GM20431 (cell line): ENCODE data around the gene EXOC4.

ENCODE experiments used
- in situ Hi-C: fragments of 300-500 bp; cut with MseI, MboI; formaldehyde crosslinking; loops from one replicate; pipeline ENCODE4 v1.15.0; 2020; ENCODE audit warnings: low sequenced_read_pairs; ENCODE audit not compliant: unreplicated experiment

Gene EXOC4

DNA sequence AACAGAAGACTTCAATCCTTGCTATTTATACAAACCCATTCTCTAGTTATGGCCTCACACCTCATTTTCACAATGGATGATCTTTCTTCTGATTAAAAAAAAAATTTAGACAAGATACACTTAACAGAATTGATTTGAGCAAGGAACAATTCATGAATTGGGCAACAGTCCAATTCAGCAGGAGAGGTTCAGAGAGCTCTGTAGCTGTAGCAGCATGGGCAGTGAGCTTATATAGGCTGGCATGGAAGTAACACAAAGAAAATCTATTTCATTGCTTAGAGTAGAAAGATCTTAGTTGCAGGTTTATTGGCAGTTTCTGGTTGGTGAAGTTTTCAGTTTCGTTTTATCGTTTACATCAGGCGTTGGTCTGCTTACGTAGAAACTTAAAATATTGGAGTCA is 851.3 kb downstream of the EXOC4 start:
- in situ Hi-C loops, result no loop called here

GRCh38 chr7:134105841-134106240 is 853.0 kb downstream of the EXOC4 start:
- in situ Hi-C loops, result no loop called here

DNA sequence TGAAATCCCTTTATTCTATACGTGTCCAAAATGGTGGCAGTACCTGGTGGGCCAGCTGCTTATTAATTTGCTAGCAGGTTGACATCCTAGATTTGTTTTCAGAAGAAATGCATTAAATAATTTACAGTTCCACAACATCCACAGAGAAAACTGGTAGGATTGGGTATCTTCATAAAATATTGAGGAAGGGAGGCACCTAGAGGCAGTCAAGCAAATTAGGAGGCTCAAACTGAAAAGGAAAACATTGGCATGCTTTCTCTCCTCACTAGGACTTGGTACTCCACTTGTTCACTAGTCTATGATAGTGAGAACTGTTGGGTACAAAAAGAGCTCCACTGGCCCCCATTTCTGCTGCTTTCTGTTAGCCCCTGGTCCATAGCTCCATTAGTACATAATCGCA is 855.9 kb downstream of the EXOC4 start:
- in situ Hi-C loops, result no loop called here

DNA sequence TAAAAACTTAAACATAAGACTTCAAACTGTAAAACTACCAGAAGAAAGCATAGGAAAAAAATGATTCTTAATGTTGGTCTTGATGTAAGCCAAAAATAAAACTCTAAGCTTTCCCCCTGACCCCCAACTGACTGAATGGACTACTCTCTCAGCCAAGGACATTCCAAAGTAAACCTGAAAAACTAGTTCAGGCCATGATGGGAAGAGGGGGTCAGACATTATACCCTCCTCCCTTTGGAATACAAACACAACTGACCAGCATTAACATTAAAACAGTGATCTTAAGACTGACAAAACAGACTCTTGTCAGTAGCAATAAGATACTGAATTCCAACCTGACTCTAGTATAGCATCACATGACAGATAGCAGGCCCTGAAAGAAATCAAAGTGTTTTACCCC is 860.8 kb downstream of the EXOC4 start:
- in situ Hi-C loops, result no loop called here

GRCh38 chr7:134114992-134115391 is 862.1 kb downstream of the EXOC4 start:
- in situ Hi-C loops, result no loop called here
